Stimulated activated naive B cell treated with anti-CD40 and anti-IgM and Interleukin-4, amounts not matched to agents 10 μg/mL and 1 μg/mL and 100 μg/mL, for 72 hours (primary cell): Measurements from ENCODE around the gene OR52I1.

Experiments used
- ATAC-seq, 2 donors: fragments of 150-1000 bp; cut with Tn5 transposase; replicated peaks; 2 replicates each; pipeline ENCODE4 v1.10.0; 2021; ENCODE audit warnings: moderate library complexity in 1 of 2
- DNase-seq: peaks from one replicate; pipeline ENCODE4 v3.0.0; 2021
- H3K27ac Mint-ChIP-seq: one replicate; pipeline ENCODE4 v1.8.0; 2022; ENCODE audit warnings: mild to moderate bottlenecking, mixed read lengths
- H3K27me3 Mint-ChIP-seq, 2 donors: one replicate each; pipeline ENCODE4 v1.8.0; 2022; ENCODE audit warnings: mixed read lengths in 2 of 2
- H3K36me3 Mint-ChIP-seq, 2 donors: one replicate each; pipeline ENCODE4 v1.8.0; 2022; ENCODE audit warnings: mixed read lengths in 2 of 2, mild to moderate bottlenecking in 1 of 2
- H3K4me1 Mint-ChIP-seq, 2 donors: one replicate each; pipeline ENCODE4 v1.8.0; 2022; ENCODE audit warnings: mixed read lengths in 2 of 2, mild to moderate bottlenecking in 1 of 2
- H3K4me3 Mint-ChIP-seq, 2 donors: one replicate each; pipeline ENCODE4 v1.8.0; 2022; ENCODE audit warnings: mild to moderate bottlenecking in 2 of 2, mixed read lengths in 2 of 2, moderate library complexity in 1 of 2
- H3K9me3 Mint-ChIP-seq, 2 donors: one replicate each; pipeline ENCODE4 v1.8.0; 2022; ENCODE audit warnings: mixed read lengths in 2 of 2, mild to moderate bottlenecking in 1 of 2

Gene OR52I1, protein sequence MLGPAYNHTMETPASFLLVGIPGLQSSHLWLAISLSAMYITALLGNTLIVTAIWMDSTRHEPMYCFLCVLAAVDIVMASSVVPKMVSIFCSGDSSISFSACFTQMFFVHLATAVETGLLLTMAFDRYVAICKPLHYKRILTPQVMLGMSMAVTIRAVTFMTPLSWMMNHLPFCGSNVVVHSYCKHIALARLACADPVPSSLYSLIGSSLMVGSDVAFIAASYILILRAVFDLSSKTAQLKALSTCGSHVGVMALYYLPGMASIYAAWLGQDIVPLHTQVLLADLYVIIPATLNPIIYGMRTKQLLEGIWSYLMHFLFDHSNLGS

DNA sequence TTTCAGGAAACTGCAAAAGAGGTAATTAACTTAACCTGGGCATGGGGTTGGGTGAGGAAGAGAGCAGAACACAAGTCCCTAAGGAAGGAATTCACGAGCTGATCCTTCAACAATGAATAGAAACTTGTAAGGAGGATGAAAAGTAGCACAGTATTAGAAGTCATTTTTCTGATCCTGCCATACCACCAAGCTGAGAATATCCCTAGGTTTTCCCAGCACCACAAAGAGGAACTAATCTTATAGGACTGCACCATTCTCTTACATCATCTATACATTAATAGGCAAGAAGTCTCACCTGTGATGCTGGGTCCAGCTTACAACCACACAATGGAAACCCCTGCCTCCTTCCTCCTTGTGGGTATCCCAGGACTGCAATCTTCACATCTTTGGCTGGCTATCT lies at the start of gene OR52I1:
Gene OR52I1, plus strand, starts transcription at position 301 of the 400 bp plus-strand sequence. Its CDS starts 0 bp downstream, at position 301.
- Mint-ChIP-seq H3K27ac (peak within 1 kb of the TSS; percentile 67), H3K9me3 (no peaks in the 10 kb centered on the region), H3K27me3 (peaks cover 0 to under 1% of the 10 kb centered on the region in 2 donors), H3K36me3 (peaks cover 9 to 20% of the 10 kb centered on the region in 2 donors), H3K4me1 (no peaks in the 10 kb centered on the region), H3K4me3 (no peak within 1 kb of the TSS)
- ATAC-seq (no peak), DNase-seq (no peak)

DNA sequence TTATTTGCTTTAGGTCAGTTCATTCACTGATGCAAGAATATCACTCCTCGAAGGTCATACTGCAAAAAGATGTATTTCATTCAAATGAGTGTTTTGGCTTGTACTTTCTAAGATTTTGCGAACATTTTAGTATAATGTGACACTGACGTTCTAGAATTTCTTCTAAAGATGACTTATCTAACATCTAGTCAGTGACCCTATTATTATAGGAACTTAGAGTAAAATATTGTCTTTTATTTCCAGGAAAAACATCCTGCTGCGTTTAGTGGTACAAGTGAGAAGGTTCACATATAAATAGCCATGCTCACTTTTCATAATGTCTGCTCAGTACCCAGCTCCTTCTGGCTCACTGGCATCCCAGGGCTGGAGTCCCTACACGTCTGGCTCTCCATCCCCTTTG lies 48.9 kb upstream of the OR52I1 start, which contains the start of gene OR52M1:
Gene OR52M1, plus strand, starts transcription at position 301 of the 400 bp plus-strand sequence. Its CDS starts 0 bp downstream, at position 301.
- DNase-seq: no peak
- no peak for ATAC-seq
- no peaks in the 10 kb centered on the region for H3K36me3 Mint-ChIP-seq
- no peaks in the 10 kb centered on the region for H3K4me1 Mint-ChIP-seq
- no peak within 1 kb of the TSS for H3K4me3 Mint-ChIP-seq
- peaks cover 4 to 21% of the 10 kb centered on the region in 2 donors for H3K27me3 Mint-ChIP-seq
- H3K27ac Mint-ChIP-seq: no peak within 1 kb of the TSS
- peaks cover 0 to 2% of the 10 kb centered on the region in 2 donors for H3K9me3 Mint-ChIP-seq

DNA sequence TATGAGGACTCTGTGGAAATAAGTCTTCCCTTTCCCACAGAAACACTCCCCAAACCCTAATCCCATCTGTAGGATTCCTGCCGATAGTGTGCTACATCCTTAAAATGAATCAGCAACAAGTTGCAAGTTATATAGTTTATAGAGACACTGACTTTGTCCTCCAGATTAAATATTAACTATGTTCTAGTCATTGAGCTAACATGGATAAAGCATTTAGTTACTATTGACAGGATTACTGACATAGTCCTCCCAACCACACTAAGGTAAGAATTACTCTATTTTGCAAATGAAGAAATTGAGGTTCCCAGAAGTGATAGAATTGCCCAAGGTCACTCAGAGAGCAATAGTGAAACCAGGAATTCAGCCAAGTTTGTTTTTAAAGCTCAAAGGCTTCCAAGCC lies 47.0 kb upstream of the OR52I1 start:
- no peak overlapping the region for H3K4me3 Mint-ChIP-seq
- DNase-seq: no peak
- no peaks in the 10 kb centered on the region for H3K4me1 Mint-ChIP-seq
- peaks cover 13 to 28% of the 10 kb centered on the region in 2 donors for H3K27me3 Mint-ChIP-seq
- no peaks in the 10 kb centered on the region for H3K36me3 Mint-ChIP-seq
- peaks cover 3 to 5% of the 10 kb centered on the region in 2 donors for H3K9me3 Mint-ChIP-seq
- no peak overlapping the region for H3K27ac Mint-ChIP-seq
- ATAC-seq: no peak

DNA sequence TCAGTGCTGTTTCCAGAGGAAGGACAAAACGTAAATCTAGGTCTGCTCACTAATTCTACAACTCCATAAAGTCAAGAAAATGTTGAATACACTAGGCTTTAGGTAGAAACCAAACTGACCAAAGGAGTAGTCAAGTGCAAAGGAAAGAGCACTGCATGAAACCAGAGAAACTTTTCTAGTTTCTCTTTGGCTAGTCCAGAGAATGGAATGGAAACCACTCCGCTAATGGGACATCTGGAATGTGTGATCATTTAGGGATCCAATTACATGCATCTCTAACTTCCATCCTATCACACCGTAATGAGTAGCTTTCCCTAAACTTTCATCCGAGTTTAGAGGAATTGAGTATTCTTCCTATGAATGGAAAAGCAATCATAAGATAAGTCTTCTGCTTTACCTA lies 46.4 kb upstream of the OR52I1 start:
- Mint-ChIP-seq H3K4me3 (no peak overlapping the region), H3K27ac (no peak overlapping the region), H3K9me3 (peaks cover 3 to 5% of the 10 kb centered on the region in 2 donors)

DNA sequence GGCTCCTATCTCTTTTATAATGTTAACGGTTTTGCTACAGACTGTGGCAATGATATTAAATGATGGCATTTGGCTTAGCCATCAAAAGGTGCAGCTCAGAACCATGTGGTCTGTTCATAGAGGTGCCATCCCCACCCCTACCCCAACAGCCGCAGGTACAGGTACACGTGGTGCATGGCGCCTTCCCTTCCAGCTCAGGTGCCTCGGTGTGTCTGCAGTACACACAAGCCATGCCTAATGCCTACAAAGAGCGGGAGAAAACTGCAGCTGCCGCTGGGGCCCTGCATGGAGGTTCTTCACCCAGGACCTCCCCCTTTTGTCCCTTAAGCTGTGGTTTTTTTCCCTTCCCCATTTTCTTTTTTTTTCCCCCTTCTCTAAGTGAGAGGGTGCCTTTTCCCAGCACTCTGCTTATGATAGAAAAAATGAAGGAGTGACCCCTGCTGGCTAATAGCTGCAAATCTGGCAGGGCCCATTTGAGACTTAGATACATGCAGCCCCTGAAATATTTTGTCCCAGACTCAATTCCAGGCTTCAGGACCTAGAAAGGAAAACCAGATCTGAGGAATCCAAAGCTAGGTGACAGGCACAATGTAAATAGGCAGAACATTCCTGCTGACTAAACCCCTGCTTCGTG lies 42.4 kb upstream of the OR52I1 start:
- Mint-ChIP-seq H3K27me3 (peaks cover 27 to 30% of the 10 kb centered on the region in 2 donors), H3K4me3 (no peak overlapping the region), H3K36me3 (peaks cover 0 to 3% of the 10 kb centered on the region in 2 donors), H3K27ac (no peak overlapping the region), H3K9me3 (peaks cover 3 to 8% of the 10 kb centered on the region in 2 donors), H3K4me1 (no peaks in the 10 kb centered on the region)
- no peak for ATAC-seq
- no peak for DNase-seq

More for the DNA sequence above, 46.4 kb upstream of the OR52I1 start:
- Mint-ChIP-seq H3K27me3 (peaks cover 13 to 24% of the 10 kb centered on the region in 2 donors), H3K4me1 (no peaks in the 10 kb centered on the region), H3K36me3 (no peaks in the 10 kb centered on the region)
- DNase-seq: no peak
- no peak for ATAC-seq

DNA sequence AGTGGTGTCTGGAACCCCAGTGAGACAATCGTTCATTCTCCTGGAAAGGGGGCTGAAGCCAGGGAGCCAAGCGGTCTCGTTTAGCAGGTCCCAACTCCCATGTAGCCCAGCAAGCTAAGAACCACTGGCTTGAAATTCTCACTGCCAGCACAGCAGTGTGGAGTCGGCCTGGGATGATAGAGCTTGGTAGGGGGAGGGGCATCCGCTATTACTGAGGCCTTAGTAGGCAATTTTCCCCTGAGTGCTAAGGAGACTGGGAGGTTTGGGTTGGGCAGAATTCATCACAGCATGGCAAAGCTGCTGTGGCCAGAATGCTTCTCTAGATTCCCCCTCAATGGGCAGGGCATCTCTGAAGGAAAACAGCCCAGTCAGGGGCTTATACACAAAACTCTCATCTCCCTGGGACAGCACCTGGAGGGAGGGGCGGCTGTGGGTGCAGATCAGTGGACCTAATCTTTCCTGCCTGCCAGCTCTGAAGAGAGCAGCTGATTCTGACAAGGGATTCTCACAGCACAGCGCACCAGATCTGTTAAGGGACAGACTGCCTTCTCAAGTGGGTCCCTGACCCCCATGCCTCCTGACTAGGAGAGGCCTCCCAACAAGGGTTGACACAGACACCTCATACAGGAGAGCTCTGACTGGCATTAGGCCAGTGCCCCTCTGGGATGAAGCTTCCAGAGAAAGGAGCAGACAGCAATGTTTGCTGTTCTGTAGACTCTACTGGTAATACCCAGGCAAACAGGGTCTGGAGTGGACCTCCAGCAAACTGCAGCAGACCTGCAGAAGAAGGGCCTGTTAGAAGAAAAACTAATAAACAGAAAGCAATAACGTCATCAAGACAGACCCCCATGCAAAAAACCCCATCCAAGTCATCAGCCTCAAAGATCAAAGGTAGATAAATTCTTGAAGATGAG lies 34.1 kb upstream of the OR52I1 start:
- H3K4me1 Mint-ChIP-seq: no peaks in the 10 kb centered on the region
- no peak overlapping the region for H3K4me3 Mint-ChIP-seq
- no peaks in the 10 kb centered on the region for H3K36me3 Mint-ChIP-seq
- no peak for DNase-seq
- H3K9me3 Mint-ChIP-seq: peaks cover 9 to 10% of the 10 kb centered on the region in 2 donors
- H3K27me3 Mint-ChIP-seq: peaks cover 16 to 26% of the 10 kb centered on the region in 2 donors
- ATAC-seq: no peak
- H3K27ac Mint-ChIP-seq: no peak overlapping the region

DNA sequence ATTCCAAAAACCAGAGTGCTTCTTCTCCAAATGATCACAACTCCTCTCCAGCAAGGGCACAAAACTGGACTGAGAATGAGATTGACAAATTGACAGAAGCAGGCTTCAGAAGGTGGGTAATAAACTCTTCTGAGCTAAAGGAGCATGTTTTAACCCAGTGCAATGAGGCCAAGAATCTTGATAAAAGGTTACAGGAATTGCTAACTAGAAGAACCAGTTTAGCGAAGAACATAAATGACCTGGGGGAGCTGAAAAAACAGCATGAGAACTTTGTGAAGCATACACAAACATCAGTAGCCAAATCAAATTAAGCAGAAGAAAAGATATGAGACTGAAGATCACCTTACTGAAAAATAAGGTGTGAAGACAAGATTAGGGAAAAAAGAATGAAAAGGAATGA lies 33.4 kb upstream of the OR52I1 start:
- Mint-ChIP-seq H3K27ac (no peak overlapping the region), H3K4me1 (no peaks in the 10 kb centered on the region), H3K27me3 (peaks cover 16 to 29% of the 10 kb centered on the region in 2 donors), H3K9me3 (peaks cover 9 to 12% of the 10 kb centered on the region in 2 donors), H3K36me3 (no peaks in the 10 kb centered on the region), H3K4me3 (no peak overlapping the region)
- no peak for DNase-seq
- no peak for ATAC-seq

DNA sequence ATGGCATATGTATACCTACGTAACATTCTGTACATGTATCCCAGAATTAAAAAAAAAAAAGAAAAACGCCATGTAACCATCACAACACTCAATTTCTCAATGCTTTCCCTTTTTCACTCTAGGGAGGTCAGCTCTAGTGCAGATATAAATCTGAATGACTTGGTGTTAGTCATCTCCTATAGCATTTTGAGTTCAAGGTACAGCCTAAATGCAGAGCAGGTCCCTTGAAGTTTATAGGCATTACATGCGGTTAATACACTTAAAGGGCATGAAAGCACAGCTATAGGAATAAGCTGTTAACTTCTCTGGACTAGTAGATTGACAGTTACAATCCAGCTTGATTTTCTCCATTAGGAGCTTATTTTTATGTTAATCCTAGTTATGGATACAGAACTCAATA lies 28.5 kb upstream of the OR52I1 start:
- H3K4me1 Mint-ChIP-seq: no peaks in the 10 kb centered on the region
- H3K9me3 Mint-ChIP-seq: peaks cover 9 to 12% of the 10 kb centered on the region in 2 donors
- ATAC-seq (no peak), DNase-seq (no peak)
- no peak overlapping the region for H3K27ac Mint-ChIP-seq
- no peaks in the 10 kb centered on the region for H3K36me3 Mint-ChIP-seq
- peaks cover 13 to 22% of the 10 kb centered on the region in 2 donors for H3K27me3 Mint-ChIP-seq
- H3K4me3 Mint-ChIP-seq: no peak overlapping the region

DNA sequence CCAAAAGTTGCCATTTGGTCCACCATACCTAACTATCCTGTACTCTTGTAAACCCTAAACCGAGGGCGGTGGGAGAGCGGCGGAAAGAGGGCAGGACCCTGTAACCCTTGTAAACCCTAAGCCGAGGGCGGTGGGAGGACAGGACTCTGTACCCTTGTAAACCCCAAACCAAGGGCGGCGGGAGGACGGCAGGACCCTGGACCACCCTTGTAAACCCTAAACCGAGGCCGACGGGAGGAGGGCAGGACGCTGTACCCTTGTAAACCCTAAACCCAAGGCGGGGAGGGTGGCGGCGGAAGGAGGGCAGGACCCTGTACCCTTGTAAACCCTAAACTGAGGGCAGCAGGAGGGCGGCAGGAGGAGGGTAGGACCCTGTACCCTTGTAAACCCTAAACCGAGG lies 24.8 kb upstream of the OR52I1 start:
- DNase-seq: no peak
- Mint-ChIP-seq H3K27ac (no peak overlapping the region), H3K36me3 (no peaks in the 10 kb centered on the region), H3K27me3 (peaks cover 7% of the 10 kb centered on the region in 2 donors), H3K4me1 (no peaks in the 10 kb centered on the region), H3K9me3 (peaks cover under 1 to 4% of the 10 kb centered on the region in 2 donors), H3K4me3 (no peak overlapping the region)
- no peak for ATAC-seq

DNA sequence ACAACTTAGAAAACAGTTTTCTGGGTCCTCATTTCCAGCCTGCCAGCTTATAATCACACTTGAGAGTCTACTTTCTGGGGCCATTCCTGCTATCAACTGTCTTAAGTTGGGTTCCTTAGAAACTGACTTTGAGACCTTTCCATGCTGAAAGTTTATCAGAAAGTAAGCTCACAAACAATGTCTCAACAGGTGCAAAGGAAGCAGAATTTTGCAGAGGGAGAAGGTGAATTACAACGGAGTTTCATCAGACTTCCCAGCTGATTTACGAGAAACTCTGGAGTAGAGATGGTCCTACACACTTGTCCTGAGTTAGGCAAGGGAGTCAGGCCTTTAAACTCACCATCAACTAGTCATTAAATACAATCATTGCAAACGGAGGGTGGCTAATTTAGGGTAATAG lies 17.0 kb upstream of the OR52I1 start:
- Mint-ChIP-seq H3K36me3 (no peaks in the 10 kb centered on the region), H3K27me3 (peaks cover 37 to 40% of the 10 kb centered on the region in 2 donors), H3K4me1 (no peaks in the 10 kb centered on the region), H3K27ac (no peak overlapping the region), H3K9me3 (peaks cover 0 to 2% of the 10 kb centered on the region in 2 donors), H3K4me3 (no peak overlapping the region)
- no peak for ATAC-seq
- no peak for DNase-seq

DNA sequence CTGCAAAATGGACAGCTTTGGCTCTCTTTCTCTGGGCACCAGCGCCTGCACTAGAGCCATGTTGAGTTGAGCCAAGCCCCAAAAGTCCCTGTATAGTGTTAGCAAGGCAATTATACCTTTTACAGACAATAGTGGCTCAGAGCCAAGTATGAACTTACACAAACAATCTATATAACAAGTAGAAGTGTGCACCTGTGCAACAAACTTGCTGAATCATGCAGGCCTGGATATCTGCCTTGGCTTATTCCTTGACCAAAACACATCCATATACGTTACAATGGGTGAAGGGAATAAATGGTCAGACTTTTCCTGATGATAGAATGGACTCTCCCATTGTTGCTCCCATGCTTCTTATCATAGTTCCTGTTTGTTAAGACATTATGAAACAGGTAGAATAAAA lies 16.1 kb upstream of the OR52I1 start:
- DNase-seq: no peak
- no peaks in the 10 kb centered on the region for H3K36me3 Mint-ChIP-seq
- H3K4me3 Mint-ChIP-seq: no peak overlapping the region
- ATAC-seq: no peak
- no peaks in the 10 kb centered on the region for H3K4me1 Mint-ChIP-seq
- peaks cover 0 to 2% of the 10 kb centered on the region in 2 donors for H3K9me3 Mint-ChIP-seq
- H3K27ac Mint-ChIP-seq: no peak overlapping the region
- peaks cover 41 to 43% of the 10 kb centered on the region in 2 donors for H3K27me3 Mint-ChIP-seq

DNA sequence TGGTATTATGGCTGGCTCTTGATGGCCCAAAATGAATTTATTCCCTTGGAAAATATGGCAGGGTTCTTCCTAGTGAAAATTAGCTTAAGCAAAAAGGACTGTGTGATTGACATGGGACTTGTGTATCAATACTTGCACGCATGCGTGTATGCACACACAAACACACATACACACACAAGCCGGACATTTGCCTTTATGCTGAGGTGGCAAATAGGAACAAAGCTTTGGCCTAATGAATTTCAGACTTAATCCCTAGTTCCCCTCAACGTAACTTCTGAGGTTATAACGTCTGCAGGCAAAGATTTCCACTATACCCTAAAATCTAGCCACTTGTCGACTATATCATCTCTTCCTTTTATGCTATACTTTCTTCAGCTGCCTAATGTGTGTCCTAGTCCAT lies 15.2 kb upstream of the OR52I1 start:
- Mint-ChIP-seq H3K27me3 (peaks cover 43 to 48% of the 10 kb centered on the region in 2 donors), H3K36me3 (no peaks in the 10 kb centered on the region), H3K27ac (no peak overlapping the region), H3K4me3 (no peak overlapping the region), H3K9me3 (peaks cover 0 to 2% of the 10 kb centered on the region in 2 donors), H3K4me1 (no peaks in the 10 kb centered on the region)
- no peak for ATAC-seq
- no peak for DNase-seq

DNA sequence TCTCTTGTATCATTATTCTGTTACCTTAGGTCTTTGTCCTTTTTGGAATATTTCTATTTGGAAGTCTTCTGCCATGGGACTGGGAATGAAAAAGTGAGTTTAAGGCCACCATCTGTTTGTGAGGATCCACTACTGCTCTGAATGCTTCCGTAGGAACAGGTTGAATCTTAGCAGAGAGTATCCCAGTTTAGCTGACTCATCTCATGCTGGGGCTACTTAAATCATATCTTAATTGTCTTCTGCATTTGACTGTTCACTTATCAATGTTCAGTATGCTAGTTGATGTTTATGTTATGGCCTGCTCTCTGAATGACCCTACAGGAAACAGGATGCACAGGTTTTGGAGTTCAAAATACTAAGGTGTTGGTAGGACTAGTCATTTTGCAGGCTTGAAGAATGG lies 13.7 kb upstream of the OR52I1 start:
- no peak for DNase-seq
- Mint-ChIP-seq H3K36me3 (no peaks in the 10 kb centered on the region), H3K27me3 (peaks cover 39 to 43% of the 10 kb centered on the region in 2 donors)

DNA sequence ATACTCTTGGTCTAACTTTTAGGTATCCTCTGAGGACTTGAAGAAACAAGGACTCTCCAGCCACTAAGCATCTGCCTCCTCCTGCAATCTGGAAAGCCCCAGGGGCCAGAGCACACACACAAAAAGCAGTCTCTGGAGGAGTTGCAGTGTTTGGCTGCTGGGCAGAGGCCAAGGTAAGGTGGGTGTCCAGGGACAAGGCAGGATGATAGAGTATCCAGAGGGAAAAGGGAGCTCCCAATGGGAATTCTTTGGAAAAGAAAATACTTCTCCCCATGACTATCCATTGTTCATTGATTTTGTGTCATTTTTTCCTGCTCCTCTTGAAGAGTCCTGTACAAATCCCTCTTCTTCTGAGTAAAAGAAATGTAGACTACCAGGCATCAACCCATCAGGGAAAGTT lies 12.4 kb upstream of the OR52I1 start, which contains the start of gene OR52I2:
Gene OR52I2, plus strand, starts transcription at position 301 of the 400 bp plus-strand sequence.
- Mint-ChIP-seq H3K36me3 (no peaks in the 10 kb centered on the region), H3K27me3 (peaks cover 34 to 35% of the 10 kb centered on the region in 2 donors), H3K9me3 (peaks cover 0 to 2% of the 10 kb centered on the region in 2 donors), H3K4me3 (no peak within 1 kb of the TSS), H3K4me1 (no peaks in the 10 kb centered on the region), H3K27ac (no peak within 1 kb of the TSS)
- ATAC-seq (no peak), DNase-seq (no peak)

More for the DNA sequence above, 13.7 kb upstream of the OR52I1 start:
- H3K4me3 Mint-ChIP-seq: no peak overlapping the region
- no peaks in the 10 kb centered on the region for H3K4me1 Mint-ChIP-seq
- ATAC-seq: no peak
- H3K27ac Mint-ChIP-seq: no peak overlapping the region
- H3K9me3 Mint-ChIP-seq: peaks cover 0 to 2% of the 10 kb centered on the region in 2 donors
